Kasumi-1 (cell line): ENCODE measurements around the gene C2CD4B.

Experiments used
- DNase-seq, 2 experiments: peaks; one replicate each; lab custom pipeline; 2025; lab: John Stamatoyannopoulos, UW

Gene C2CD4B, protein sequence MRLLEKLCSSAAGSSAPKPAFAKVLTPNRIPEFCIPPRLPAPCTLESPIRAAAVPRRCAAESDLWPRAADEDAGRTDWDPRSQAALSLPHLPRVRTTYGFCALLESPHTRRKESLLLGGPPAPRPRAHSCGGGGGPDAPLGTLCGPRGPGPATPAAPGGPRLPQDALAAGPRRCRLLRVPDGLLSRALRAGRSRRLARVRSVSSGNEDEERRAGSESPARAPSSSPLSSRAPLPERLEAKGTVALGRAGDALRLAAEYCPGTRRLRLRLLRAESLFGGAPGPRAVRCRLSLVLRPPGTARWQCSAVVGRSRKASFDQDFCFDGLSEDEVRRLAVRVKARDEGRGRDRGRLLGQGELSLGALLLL

DNA sequence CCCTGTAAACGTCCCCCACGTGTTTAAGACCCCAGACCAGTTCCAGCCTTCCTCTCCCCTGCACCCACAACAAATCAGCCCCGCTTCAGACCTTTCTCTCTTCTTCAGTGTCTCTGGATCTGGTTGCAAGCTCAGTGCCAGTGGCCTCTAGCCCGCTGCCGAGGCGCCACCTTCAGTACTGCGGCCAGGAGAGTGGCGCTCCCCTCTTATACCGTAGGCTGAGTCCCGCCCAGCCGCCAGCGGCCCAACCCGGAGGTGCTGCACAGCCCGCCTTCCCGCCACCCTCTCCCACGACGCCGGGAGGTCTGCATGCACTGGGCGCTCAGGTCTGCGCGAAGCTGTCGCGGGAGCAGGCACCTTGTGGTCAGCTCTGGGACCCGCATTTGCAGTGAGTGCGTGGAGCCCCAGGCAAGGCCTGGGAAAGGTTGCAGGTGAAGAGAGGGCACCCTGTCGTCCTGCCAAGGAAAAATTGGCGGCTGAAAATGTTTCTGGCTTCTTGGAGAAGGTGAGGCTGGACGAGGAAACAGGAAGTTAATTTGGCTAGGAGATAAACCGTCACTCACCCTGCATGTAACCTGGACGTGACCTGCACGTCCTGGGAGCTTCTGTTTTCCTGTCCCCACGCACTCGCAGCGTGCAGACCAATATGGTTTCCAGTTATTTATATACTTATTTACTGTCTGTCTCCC, at the start of gene C2CD4B:
Gene C2CD4B, minus strand, starts transcription at position 182 of the 689 bp plus-strand sequence. CDS start 301 bp downstream, outside the sequence.
- no peak for DNase-seq

DNA sequence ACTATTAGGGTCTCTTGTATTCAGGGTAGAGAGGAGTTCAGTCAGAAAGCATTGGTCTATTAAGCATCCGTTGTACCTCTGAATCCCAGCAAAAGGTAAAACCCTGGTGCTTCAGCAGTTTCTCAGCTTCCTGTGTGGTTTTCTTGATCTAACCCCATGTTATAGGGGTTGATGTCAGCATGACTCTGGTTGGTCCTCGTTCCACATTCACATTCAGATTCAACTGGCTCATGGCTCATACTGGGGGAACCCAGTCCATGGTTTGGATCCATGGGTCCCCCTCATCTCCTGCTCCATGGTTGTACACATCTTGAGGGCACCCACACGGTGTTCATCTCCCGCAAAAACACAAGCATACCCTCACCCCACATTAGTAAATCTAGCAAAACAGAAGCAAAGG, 47.7 kb upstream of the C2CD4B start:
- no peak for DNase-seq

DNA sequence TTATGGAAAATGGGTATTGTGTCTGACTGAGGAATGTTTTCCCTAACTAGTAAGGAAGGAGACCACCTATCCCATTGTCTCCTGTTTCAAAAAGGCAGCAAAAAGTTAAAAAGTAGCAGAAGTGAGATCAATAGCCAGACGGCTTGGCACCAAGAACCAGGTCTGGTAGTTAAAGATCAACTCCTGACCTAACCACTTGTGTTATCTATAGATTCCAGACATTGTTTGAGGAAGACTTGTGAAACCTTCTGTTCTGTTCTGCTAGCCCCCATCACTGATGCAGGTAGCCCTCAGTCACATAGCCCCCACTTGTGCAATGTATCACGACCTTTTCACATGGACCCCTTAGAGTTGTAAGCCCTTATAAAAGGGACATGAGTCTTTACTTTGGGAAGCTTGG, 46.3 kb upstream of the C2CD4B start:
- DNase-seq, result no peak

DNA sequence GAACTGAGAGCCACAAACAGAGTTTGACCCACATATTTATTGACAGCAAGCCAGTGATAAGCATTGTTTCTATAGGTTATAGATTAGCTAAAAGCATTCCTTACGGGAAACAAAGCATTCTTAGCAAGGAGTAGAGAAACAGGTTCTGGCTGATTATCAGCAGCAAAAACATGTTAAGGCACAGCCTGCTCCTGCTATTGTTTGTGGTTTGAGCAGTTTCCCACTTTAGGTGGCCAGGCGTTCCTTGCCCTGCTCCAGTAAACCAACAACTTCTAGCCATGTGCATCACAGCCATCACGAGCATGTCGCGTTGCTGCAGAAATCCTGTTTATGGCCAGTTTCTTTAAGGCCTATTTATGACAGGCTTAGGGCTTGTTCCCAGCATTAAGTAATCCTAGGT, 44.7 kb upstream of the C2CD4B start:
- no peak for DNase-seq

DNA sequence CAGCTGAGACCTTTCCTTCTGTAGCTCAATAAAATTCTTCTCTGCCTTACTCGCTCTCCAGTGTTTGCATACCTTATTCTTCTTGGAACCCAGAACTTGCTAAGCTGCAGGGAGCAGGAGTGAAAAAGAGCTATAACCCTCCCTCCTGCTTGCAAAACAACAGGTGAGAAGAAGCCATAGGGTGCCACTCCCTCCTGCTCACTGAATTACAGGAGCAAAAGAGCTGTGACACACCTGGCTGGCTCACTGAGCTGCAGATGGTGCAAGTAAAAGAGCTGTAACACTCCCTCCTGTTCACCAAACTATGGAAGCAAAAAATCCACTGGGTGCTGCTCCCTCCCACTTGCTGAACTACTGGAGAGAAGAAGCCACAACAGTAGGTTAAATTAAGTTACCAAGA, 44.2 kb upstream of the C2CD4B start:
- no peak for DNase-seq

DNA sequence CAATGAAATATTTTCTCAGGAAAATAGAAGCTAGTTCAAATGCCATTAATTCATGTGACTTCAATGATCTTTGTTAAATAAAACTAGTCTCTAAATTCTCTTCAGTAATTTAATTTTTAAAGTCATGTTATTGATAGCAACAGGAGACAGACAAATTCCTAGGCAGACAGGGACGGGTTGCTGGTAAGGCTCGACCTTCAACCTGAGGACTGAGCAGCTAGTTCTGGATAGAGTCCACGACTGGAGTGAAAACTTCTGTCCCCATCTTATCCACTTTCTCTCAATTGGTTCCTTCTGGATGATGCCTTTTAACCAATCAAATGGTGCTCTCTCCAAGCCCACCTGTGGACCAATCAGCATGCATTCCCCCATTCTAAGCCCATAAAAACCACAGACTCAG, 43.8 kb upstream of the C2CD4B start:
- DNase-seq, result no peak

DNA sequence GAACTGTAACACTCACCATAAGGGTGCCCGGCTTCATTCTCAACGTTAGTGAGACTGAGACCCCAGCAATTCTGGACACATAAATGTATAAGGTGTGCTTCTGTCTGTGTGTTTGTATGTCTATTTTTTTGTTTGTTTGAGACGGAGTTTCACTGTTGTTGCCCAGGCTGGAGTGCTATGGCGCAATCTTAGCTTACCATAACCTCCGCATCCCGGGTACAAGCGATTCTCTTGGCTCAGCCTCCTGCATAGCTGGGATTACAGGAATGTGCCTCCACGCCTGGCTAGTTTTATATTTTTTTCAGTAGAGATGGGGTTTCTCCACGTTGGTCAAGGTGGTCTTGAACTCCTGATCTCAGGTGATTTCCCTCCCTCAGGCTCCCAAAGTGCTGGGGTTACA, 43.3 kb upstream of the C2CD4B start:
- no peak for DNase-seq

DNA sequence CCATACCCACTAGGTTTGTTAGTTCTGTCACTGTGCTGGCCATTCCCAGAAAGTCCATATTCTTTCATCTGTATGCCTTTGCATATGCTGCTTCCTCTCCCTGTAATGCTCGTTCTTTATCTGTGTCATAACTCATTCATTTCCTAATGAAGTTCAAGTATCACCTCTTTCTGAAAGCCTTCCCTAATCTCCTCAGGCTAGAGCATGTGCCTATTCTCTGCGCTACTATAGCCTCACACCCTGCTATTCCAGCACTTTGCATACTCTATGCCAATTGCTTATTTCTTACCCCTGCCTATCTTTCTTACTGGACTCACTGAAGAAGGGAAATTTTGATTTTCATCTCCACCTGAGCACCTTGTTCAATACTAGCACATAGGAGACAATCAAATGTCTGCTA, 25.6 kb upstream of the C2CD4B start:
- no peak for DNase-seq

DNA sequence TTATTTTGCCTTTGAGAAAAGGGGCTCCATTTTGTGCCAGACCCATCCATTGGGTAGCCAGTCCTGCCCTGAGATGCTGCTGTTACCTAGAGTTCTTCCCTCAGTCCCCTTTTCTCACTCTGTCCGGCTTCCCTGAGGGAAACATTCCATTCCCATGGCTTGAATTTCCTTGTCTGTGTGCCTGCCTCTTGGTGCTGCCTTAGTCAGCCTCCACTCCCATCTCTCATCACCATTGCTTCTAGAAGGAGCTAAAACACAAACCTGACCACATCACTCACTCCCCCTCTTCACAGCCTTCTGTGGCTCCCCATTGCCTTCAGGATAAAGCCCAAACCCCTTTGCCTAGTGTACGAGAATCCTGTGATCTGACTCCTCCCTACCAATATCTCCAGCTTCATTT, 25.2 kb upstream of the C2CD4B start:
- no peak for DNase-seq

DNA sequence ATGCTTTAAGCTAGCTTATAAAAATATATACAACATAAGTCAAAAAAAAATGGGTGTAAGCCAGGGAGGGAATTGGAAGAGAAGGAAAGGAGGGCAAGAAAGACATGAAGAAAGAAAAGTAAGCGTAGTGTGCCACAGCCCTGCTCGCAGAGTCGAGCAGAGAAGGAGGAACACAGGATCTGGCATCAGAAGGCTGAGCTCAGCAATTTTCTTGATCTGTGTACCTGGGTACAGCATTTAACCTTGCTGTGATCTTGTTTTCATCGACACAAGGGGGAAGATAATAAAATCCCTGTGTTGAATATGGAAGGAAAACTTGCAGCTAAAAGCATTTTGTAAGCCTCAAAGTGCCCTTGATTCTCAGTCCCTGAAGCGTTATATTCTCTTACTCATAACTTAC, 23.7 kb upstream of the C2CD4B start:
- no peak for DNase-seq

DNA sequence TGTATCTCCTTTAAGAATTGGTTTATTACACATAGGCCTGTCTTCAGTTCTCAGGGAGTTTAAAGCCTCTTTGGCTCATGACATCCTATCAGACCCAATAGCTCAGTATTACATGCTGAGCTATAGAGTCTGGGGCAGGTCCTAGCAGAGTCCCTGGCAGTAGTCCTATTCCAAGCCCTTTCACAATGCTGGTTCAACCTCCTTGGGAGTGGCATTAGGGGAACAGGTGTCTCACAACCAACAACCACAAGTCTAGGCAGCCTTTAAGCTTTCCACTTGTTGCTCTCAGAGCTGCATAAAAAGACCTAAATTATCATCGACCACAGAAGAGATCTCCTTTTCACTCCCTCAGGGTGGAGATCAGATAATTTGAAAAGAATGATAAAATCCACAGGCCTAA, 22.8 kb upstream of the C2CD4B start:
- DNase-seq, result no peak

DNA sequence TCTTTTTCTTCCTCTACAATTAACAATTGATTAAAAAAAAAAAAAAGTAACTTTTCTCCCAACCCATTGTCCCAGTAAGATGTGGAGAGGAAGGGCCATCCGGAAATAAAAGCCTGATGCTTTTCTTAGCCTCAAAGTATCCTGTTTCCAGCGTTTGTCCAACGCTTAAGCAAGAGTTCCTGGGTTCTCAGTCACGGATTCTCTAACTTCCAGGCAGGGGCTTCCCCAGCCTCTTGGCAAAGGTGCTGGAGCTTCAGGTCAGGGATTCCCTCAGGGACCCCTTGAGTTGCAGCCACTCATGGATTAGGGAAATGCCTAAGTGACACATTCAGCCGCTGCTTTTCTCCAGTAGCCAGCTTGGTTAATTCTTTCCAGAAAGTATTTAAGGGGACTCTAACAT, 22.3 kb upstream of the C2CD4B start:
- DNase-seq, result no peak

DNA sequence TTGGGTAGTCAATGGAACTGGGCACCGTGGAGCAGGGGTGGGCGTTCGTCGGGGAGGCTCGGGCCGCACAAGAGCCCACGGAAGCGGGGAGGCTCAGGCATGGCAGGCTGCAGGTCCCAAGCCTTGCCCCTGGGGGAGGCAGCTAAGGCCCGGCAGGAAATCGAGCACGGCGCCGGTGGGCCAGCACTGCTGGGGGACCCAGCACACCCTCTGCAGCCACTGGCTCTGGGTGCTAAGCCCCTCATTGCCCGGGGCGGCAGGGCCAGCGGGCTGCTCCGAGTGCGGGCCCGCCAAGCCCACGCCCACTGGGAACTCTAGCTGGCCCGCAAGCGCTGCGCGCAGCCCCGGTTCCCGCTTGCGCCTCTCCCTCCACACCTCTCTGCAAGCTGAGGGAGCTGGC, 21.5 kb upstream of the C2CD4B start:
- no peak for DNase-seq

DNA sequence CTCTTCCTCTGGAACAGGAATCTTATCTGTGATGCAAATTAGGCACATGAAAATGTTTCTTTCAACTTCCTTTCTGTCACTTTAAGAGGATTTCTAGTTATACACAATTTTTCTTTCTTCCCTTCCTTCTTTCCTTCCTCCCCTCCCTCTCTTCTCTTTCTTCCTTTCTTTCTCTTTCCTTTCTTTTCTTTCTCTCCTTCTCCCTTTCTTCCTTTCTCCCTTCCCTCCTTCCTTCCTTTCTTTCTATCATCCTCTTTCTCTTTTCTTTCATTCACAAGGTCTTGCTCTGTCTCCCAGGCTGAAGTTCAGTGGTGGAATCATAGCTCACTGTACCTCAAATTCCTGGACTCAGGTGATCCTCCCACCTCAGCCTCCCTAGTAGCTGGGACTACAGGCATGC, 18.0 kb upstream of the C2CD4B start:
- DNase-seq, result no peak

DNA sequence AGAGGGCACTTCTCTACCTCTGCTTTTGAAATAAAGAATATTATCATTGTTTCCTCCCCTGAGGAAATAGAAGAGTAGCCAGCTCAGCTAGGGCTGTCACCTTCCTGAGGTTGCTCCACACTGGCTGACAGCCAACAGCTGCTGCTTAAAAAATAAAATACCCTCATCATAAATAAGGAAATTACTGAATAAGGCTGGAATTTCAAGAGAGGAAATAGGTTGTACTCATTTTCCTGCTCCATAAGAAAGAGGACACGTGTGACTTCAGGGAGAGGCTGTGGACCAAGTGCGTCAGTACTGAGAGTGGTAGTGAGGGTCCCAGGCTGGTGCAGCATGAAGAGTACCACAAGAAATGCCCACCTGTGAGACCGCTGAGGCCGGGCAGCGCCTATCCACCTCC, 8.1 kb upstream of the C2CD4B start:
- no peak for DNase-seq

DNA sequence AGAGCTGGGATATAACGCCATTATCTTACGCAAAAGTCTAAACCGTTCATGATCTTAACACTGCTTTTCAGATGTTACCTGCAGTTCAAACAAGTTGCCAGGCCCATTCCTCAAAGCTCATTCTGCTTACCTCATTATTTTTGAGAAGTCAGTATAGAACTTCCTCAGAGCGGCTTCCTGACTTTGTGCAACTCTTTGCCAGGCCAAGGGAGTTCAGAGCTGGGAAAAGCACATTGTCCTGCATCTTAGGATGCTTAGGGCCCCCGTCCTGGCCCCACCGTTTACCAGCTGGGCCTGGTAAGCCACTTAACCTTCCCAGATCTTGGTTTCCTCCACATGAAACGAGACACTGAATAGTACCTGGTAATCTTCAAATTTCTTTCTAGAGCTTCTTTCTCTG, 6.8 kb upstream of the C2CD4B start:
- no peak for DNase-seq

DNA sequence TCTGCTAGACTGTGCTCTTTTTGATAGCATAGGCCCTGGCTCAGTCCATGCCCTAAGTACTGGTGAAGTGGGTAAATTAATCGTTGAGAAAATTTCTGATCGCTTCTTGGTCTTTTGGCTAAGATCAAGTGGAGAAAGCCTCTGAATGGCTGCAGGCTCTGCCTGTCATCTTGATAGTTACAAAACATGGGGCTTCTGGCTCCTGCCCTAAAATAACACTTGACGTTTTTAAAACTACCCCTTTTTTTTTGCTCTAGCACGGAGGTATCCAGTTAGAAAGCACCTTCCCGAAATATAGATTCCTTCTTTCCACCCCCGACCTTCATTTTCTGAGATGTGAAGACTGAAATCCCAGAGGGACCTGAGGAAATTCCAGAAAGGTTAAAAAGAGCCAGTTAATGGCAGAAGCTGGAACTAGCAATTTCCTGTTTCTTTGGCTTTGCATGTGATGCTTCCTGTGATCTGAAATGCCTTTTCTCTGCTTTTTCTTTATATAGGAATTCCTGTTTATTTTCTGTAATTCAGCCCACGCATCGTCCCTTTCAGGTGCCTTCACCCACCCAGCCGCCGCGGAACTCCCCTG, 799 bp upstream of the C2CD4B start:
- DNase-seq, result no peak

DNA sequence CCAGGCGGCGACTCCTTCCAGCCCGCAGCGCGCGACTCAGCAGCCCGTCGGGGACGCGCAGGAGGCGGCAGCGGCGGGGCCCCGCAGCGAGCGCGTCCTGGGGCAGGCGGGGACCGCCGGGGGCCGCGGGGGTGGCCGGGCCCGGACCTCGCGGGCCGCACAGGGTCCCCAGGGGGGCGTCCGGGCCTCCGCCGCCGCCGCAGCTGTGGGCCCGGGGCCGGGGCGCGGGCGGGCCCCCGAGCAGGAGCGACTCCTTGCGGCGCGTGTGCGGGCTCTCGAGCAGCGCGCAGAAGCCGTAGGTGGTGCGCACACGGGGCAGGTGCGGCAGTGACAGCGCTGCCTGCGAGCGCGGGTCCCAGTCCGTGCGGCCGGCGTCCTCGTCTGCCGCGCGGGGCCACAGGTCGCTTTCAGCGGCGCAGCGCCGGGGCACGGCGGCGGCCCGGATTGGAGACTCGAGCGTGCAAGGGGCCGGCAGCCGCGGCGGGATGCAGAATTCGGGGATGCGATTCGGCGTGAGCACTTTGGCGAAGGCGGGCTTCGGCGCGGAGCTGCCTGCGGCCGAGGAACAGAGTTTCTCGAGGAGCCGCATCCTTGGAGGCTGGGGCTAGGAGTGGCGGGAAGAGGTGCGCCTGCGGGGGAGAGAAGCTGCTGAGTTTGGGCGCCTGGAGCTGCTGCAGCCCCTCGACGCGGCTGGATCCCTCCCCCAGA, 535 bp downstream of the C2CD4B start:
- no peak for DNase-seq

DNA sequence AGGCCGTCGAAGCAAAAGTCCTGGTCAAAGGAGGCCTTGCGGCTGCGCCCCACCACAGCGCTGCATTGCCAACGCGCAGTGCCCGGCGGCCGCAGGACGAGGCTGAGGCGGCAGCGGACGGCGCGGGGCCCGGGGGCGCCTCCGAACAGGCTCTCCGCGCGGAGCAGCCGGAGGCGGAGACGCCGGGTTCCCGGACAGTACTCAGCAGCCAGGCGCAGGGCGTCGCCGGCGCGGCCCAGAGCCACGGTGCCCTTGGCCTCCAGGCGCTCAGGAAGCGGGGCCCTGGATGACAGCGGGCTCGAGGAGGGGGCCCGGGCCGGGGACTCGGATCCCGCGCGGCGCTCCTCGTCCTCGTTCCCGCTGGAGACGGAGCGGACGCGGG, 1.1 kb downstream of the C2CD4B start:
- no peak for DNase-seq

DNA sequence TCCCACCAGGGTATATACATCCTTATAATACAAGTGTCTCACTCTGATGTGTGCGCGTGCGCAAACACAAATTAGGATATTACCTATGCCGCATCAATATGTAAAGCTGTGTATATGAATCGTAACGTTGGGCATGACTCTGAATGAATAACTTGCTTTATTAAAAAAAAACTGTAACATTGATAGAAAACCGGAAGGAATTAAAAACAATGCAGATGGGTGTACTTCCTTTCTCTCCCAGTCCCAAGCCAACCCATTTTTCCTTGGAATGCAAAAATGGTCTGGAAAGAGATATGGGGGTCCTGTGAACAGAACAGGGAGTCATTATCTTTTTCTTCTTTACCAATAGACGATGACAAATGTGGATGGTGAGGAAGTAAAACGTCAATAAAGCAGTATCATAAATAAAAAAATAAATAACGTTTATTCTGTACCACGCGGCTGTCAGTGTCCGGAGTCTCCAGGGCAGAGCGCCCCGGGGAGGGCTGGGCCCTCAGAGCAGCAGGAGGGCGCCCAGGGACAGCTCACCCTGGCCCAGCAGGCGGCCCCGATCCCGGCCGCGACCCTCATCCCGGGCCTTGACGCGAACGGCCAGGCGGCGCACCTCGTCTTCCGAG, 1.6 kb downstream of the C2CD4B start:
- DNase-seq, result no peak

DNA sequence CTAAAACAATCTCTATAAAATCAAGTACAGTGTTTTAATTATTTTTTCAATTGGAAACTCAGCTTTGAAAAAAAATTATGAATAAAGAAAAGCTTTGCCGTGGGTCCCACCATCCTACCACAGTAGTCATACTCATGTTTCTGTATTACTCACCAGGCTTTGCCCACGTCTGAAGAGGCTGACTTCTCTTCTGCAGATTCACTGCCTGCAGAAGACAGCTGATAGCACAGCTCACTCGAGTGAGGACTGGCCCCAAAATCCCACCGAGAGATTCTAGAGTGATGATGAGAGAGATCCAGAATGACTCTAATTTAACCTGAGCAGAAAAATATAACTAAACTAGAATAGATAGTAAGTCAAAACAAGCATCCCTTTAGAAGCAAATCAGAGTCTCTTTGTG, 11.9 kb downstream of the C2CD4B start:
- DNase-seq, result no peak

DNA sequence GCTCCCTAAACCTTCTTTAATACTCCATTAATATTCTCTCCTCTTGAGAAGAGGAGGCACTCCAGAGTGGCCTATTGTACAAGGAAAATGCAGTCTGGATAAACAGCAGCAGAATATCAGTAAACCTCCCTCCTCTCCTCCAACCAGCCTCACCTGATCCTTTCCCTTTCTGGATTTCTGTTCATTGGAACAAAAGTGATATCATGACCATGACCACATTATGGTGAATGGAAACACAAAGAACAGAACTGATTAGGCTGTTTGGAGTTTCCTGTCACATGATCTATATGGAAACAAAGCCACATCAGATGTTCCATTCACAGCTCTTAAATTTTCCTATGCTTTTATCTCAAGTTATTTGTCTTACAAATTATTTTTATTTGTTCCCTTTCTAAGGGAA, 14.6 kb downstream of the C2CD4B start:
- DNase-seq, result no peak
